GM23248 (cell line): ENCODE data around the gene WNT5B. TPM values are rescaled to one million over a fixed set of nuclear protein-coding genes. Genes with fewer than 3 reads are reported as not detected.
A peak's percentile ranks its signal among the peaks of the same experiment; 100 is the strongest.

Experiments used
- DNase-seq: peaks from one replicate; pipeline ENCODE4 v3.0.0-alpha.2; 2015
- H2AFZ ChIP-seq: fragments of 200-600 bp; sonication (generic); 2 replicates; pipeline ENCODE4 v1.6.1; 2016; ENCODE audit warnings: antibody characterized with exemption
- H3F3A ChIP-seq: fragments of 200-600 bp; sonication (generic); 2 replicates; pipeline ENCODE4 v1.6.1; 2016; ENCODE audit warnings: mild to moderate bottlenecking, antibody characterized with exemption, mixed run types; ENCODE audit not compliant: insufficient read depth
- H3K27ac ChIP-seq: fragments of 200-600 bp; sonication (generic); 2 replicates; pipeline ENCODE4 v1.5.1; 2016; ENCODE audit warnings: mild to moderate bottlenecking
- H3K27me3 ChIP-seq: fragments of 200-600 bp; sonication (generic); replicated peaks from 2 replicates; pipeline ENCODE4 v1.6.1; 2016; ENCODE audit warnings: mild to moderate bottlenecking; ENCODE audit not compliant: insufficient read depth
- H3K36me3 ChIP-seq: fragments of 200-600 bp; sonication (generic); 2 replicates; pipeline ENCODE4 v1.6.1; 2016; ENCODE audit warnings: low read depth, mild to moderate bottlenecking
- H3K4me1 ChIP-seq: fragments of 200-600 bp; sonication (generic); 2 replicates; pipeline ENCODE4 v1.6.1; 2016; ENCODE audit warnings: mild to moderate bottlenecking; ENCODE audit not compliant: insufficient read depth
- H3K4me2 ChIP-seq: fragments of 200-600 bp; sonication (generic); one replicate; pipeline ENCODE4 v1.6.1; 2016; ENCODE audit warnings: mild to moderate bottlenecking; ENCODE audit not compliant: unreplicated experiment
- H3K4me3 ChIP-seq: fragments of 200-600 bp; sonication (generic); 2 replicates; pipeline ENCODE4 v1.5.1; 2016; ENCODE audit warnings: mild to moderate bottlenecking
- H3K79me2 ChIP-seq: fragments of 200-600 bp; sonication (generic); 2 replicates; pipeline ENCODE4 v1.6.1; 2016; ENCODE audit warnings: mild to moderate bottlenecking; ENCODE audit not compliant: insufficient read depth
- H3K9ac ChIP-seq: fragments of 200-600 bp; sonication (generic); 2 replicates; pipeline ENCODE4 v1.6.1; 2016; ENCODE audit warnings: mild to moderate bottlenecking
- H3K9me2 ChIP-seq: fragments of 200-600 bp; sonication (generic); 2 replicates; pipeline ENCODE4 v1.6.1; 2016; ENCODE audit warnings: mixed run types, mild to moderate bottlenecking, moderate library complexity; ENCODE audit not compliant: insufficient read depth
- H3K9me3 ChIP-seq: fragments of 200-600 bp; sonication (generic); one replicate; pipeline ENCODE4 v1.6.1; 2017; ENCODE audit warnings: low read depth
- H4K20me1 ChIP-seq: fragments of 200-600 bp; sonication (generic); 2 replicates; pipeline ENCODE4 v1.6.0; 2016; ENCODE audit not compliant: insufficient read depth
- EZH2 ChIP-seq: fragments of 200-600 bp; sonication (generic); IDR thresholded peaks from 2 replicates; pipeline ENCODE4 v1.6.1; 2018; ENCODE audit warnings: antibody characterized with exemption, mild to moderate bottlenecking; ENCODE audit not compliant: insufficient read depth, poor library complexity, severe bottlenecking
- EZH2phosphoT487 ChIP-seq: fragments of 200-600 bp; sonication (generic); IDR thresholded peaks from 2 replicates; pipeline ENCODE4 v1.6.1; 2018; ENCODE audit warnings: antibody characterized with exemption, moderate library complexity, mild to moderate bottlenecking, low read depth; ENCODE audit not compliant: insufficient read depth
- WGBS, 2 experiments: methylation state at CpG; one replicate each; pipeline ENCODE4 v1.1.6; 2015 to 2017; ENCODE audit warnings: low lambda C conversion rate in 2 of 2, low coverage in 1 of 2; ENCODE audit errors: missing lambda C conversion rate in 2 of 2; 5-methylcytosine and 5-hydroxymethylcytosine counted together
- in situ Hi-C: fragments of 300-500 bp; cut with MboI; formaldehyde crosslinking; loops from 2 replicates; pipeline ENCODE4 v1.15.0; 2020
- polyA plus RNA-seq: library from polyadenylated mRNA; unstranded; fragments of >200 nt; fragmentation: Nextera tagmentation; extraction: Ambion mirVana; gene quantifications from 2 replicates; pipeline ENCODE4 v1.2.1, GENCODE V29; 2016
- total RNA-seq: library from RNA; depleted of rRNA; stranded (reverse); fragments of >200 nt; shearing (Covaris generic); gene quantifications from 2 replicates; pipeline ENCODE4 v1.2.3, GENCODE V29; 2014

Gene WNT5B
- total and polyA plus RNA-seq, 2 experiments from 2014 or later = 50.1 to 505 TPM

- no peak overlapping the region for H3K27ac ChIP-seq
- H3K9me3 ChIP-seq = no peaks in the 10 kb centered on the region
- in situ Hi-C loops = no loop called here
- peaks cover 57% of the 10 kb centered on the region for H3F3A ChIP-seq
- no peak overlapping the region for H3K4me2 ChIP-seq
- DNase-seq = no peak
- peaks cover 38% of the 10 kb centered on the region; the same call in 1 of the 2 replicates for H3K36me3 ChIP-seq
- WGBS, 2 experiments = 96 to 98% methylated on average over 3 of the region's 3 CpGs
- no peak for TF ChIP-seq EZH2phosphoT487
- TF ChIP-seq EZH2 = no peak
- H3K9ac ChIP-seq = no peak overlapping the region
- H3K4me3 ChIP-seq = no peak overlapping the region
- H2AFZ ChIP-seq = no peak overlapping the region
- no peaks in the 10 kb centered on the region for H3K27me3 ChIP-seq
- peaks cover 17% of the 10 kb centered on the region; the same call in 1 of the 2 replicates for H3K4me1 ChIP-seq
- no peaks in the 10 kb centered on the region for H3K9me2 ChIP-seq
- H3K79me2 ChIP-seq = peaks cover 85% of the 10 kb centered on the region
- H4K20me1 ChIP-seq = no peaks in the 10 kb centered on the region; the same call in 1 of the 2 replicates
Measured at GRCh38 chr12:1633459-1633858, 4.4 kb downstream of the WNT5B start.

- Histone ChIP-seq H3K27ac (no peak overlapping the region), H3K9ac (no peak overlapping the region), H4K20me1 (no peaks in the 10 kb centered on the region; the same call in 1 of the 2 replicates), H3K36me3 (peaks cover 43% of the 10 kb centered on the region; the same call in 1 of the 2 replicates), H3K27me3 (no peaks in the 10 kb centered on the region), H3F3A (peaks cover 61% of the 10 kb centered on the region), H3K9me3 (no peaks in the 10 kb centered on the region), H3K9me2 (no peaks in the 10 kb centered on the region), H2AFZ (no peak overlapping the region), H3K79me2 (peaks cover 84% of the 10 kb centered on the region), H3K4me2 (no peak overlapping the region), H3K4me1 (peaks cover 17% of the 10 kb centered on the region; the same call in 1 of the 2 replicates), H3K4me3 (no peak overlapping the region)
- TF ChIP-seq EZH2phosphoT487 (no peak), EZH2 (no peak)
- DNase-seq = no peak
- 62 to 65% methylated on average over 7 of the region's 7 CpGs for WGBS, 2 experiments
- in situ Hi-C loops = no loop called here
Measured at GRCh38 chr12:1634149-1634548, 5.1 kb downstream of the WNT5B start.

GRCh38 chr12:1634590-1635191 lies 5.7 kb downstream of the WNT5B start:
- in situ Hi-C loops = no loop called here

GRCh38 chr12:1635301-1636095 lies 6.5 kb downstream of the WNT5B start:
- Histone ChIP-seq H3K9me3 (no peaks in the 10 kb centered on the region), H4K20me1 (no peaks in the 10 kb centered on the region; the same call in 1 of the 2 replicates), H2AFZ (no peak overlapping the region), H3K27ac (no peak overlapping the region), H3F3A (peaks cover 66% of the 10 kb centered on the region), H3K9me2 (no peaks in the 10 kb centered on the region), H3K27me3 (no peaks in the 10 kb centered on the region), H3K4me3 (no peak overlapping the region), H3K9ac (no peak overlapping the region), H3K4me2 (no peak overlapping the region), H3K4me1 (peaks cover 4% of the 10 kb centered on the region; the same call in 1 of the 2 replicates), H3K36me3 (peaks cover 49% of the 10 kb centered on the region; the same call in 1 of the 2 replicates), H3K79me2 (peaks cover 84% of the 10 kb centered on the region)
- 89 to 91% methylated on average over 11 of the region's 11 CpGs for WGBS, 2 experiments
- in situ Hi-C loops = no loop called here
- DNase-seq = no peak
- no peak for TF ChIP-seq EZH2phosphoT487

More at GRCh38 chr12:1634590-1635191, 5.7 kb downstream of the WNT5B start:
- Histone ChIP-seq H3K27ac (no peak overlapping the region), H3K4me2 (no peak overlapping the region), H4K20me1 (no peaks in the 10 kb centered on the region; the same call in 1 of the 2 replicates), H3F3A (peaks cover 61% of the 10 kb centered on the region), H3K27me3 (no peaks in the 10 kb centered on the region), H3K9me2 (no peaks in the 10 kb centered on the region), H3K36me3 (peaks cover 43% of the 10 kb centered on the region; the same call in 1 of the 2 replicates), H3K79me2 (peaks cover 84% of the 10 kb centered on the region), H2AFZ (no peak overlapping the region), H3K9me3 (no peaks in the 10 kb centered on the region), H3K9ac (no peak overlapping the region), H3K4me3 (no peak overlapping the region), H3K4me1 (peaks cover 12% of the 10 kb centered on the region; the same call in 1 of the 2 replicates)
- no peak for TF ChIP-seq EZH2
- peak; percentile 92 for DNase-seq
- 50 to 51% methylated on average over 16 of the region's 16 CpGs for WGBS, 2 experiments
